SK-N-SH (cell line): Measurements from ENCODE around the gene RFT1.

ENCODE experiments used
- CHD2 ChIP-seq: fragments of 150-350 bp; IDR thresholded peaks from 2 replicates; pipeline ENCODE4 v1.6.1; 2018; ENCODE audit warnings: low read length; ENCODE audit not compliant: partially characterized antibody
- CTCF ChIP-seq: fragments of 200-600 bp; sonication (generic); IDR thresholded peaks from 2 replicates; pipeline ENCODE4 v1.6.1; 2017; ENCODE audit warnings: antibody characterized with exemption, mild to moderate bottlenecking, moderate library complexity
- EP300 ChIP-seq, 2 experiments: IDR thresholded peaks; 2 replicates each; pipeline versions ENCODE4 v1.4.0 to v1.6.1; 2012; ENCODE audit warnings: borderline replicate concordance in 1 of 2, low read depth in 1 of 2, low read length in 1 of 2
- FOSL2 ChIP-seq: IDR thresholded peaks from 2 replicates; pipeline ENCODE4 v1.4.0; 2012; ENCODE audit warnings: low read depth, mild to moderate bottlenecking, moderate library complexity, borderline replicate concordance
- FOXM1 ChIP-seq: IDR thresholded peaks from 2 replicates; pipeline ENCODE4 v1.4.0; 2012; ENCODE audit warnings: low read depth, mild to moderate bottlenecking
- JUND ChIP-seq: IDR thresholded peaks from 2 replicates; pipeline ENCODE4 v1.4.0; 2012
- NFIC ChIP-seq: IDR thresholded peaks from 2 replicates; pipeline ENCODE4 v1.4.0; 2012; ENCODE audit warnings: borderline replicate concordance
- POLR2AphosphoS5 ChIP-seq: IDR thresholded peaks from 2 replicates; pipeline ENCODE4 v1.6.1; 2012; ENCODE audit warnings: low read depth, low read length
- RCOR1 ChIP-seq: fragments of 150-350 bp; IDR thresholded peaks from 2 replicates; pipeline ENCODE4 v1.6.1; 2017; ENCODE audit warnings: antibody characterized with exemption, low read length
- REST ChIP-seq: IDR thresholded peaks from 2 replicates; pipeline ENCODE4 v1.6.1; 2012; ENCODE audit warnings: mild to moderate bottlenecking, low read depth, low read length, moderate library complexity
- TCF12 ChIP-seq: IDR thresholded peaks from 2 replicates; pipeline ENCODE4 v1.4.0; 2012
- USF2 ChIP-seq: fragments of 150-350 bp; IDR thresholded peaks from 2 replicates; pipeline ENCODE4 v1.6.1; 2017; ENCODE audit warnings: antibody characterized with exemption, low read length, low read depth, borderline replicate concordance
- ZBTB33 ChIP-seq: IDR thresholded peaks from 2 replicates; pipeline ENCODE4 v1.4.0; 2012; ENCODE audit warnings: low read depth, borderline replicate concordance
- TF ChIP-seq, protein P1 (sequence below): IDR thresholded peaks from 2 replicates; pipeline ENCODE4 v1.4.0; 2012; ENCODE audit warnings: low read depth, borderline replicate concordance

- TF ChIP-seq CTCF (no peak), EP300 (IDR thresholded peaks at IDR 0.05; ENCODE audit: borderline replicate concordance in 1 of 2, low read depth in 1 of 2, low read length in 1 of 2) (no peak), FOXM1 (no peak), CHD2 (no peak), ZBTB33 (no peak), JUND (no peak), RCOR1 (no peak), NFIC (no peak), USF2 (no peak), TCF12 (no peak), POLR2AphosphoS5 (no peak), FOSL2 (no peak), REST (no peak)
- TF ChIP-seq, protein P1, sequence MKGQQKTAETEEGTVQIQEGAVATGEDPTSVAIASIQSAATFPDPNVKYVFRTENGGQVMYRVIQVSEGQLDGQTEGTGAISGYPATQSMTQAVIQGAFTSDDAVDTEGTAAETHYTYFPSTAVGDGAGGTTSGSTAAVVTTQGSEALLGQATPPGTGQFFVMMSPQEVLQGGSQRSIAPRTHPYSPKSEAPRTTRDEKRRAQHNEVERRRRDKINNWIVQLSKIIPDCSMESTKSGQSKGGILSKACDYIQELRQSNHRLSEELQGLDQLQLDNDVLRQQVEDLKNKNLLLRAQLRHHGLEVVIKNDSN: no peak
Measured at GRCh38 chr3:53178246-53178645, 48.0 kb upstream of the RFT1 start.
